ENCODE data around the gene TMEM272. TPM values are rescaled to one million over a fixed set of nuclear protein-coding genes. Genes with fewer than 3 reads are reported as not detected.

TMEM272 gene
- total RNA-seq, 4 donors from 2014 or later: not detected

DNA sequence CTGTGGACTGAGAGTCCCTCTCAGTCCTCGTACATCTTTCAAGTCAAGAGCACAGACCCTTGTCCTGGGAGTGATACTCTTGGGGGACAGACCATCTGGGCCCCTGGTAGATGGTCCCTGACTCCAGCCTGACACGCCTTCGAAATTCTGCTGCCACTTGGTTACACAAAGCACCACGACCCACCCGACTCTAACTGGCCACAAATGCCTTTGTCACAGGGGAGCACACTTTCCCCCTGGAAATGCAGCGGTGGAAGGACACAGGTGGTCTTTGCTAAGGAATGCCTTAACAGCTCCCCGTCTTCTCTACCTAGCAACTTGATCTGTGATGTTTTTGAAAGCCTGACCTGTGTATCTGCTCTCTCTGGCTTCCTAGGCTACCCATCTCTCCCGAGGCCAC lies 27.3 kb downstream of the TMEM272 start:
- TF ChIP-seq, protein P1, sequence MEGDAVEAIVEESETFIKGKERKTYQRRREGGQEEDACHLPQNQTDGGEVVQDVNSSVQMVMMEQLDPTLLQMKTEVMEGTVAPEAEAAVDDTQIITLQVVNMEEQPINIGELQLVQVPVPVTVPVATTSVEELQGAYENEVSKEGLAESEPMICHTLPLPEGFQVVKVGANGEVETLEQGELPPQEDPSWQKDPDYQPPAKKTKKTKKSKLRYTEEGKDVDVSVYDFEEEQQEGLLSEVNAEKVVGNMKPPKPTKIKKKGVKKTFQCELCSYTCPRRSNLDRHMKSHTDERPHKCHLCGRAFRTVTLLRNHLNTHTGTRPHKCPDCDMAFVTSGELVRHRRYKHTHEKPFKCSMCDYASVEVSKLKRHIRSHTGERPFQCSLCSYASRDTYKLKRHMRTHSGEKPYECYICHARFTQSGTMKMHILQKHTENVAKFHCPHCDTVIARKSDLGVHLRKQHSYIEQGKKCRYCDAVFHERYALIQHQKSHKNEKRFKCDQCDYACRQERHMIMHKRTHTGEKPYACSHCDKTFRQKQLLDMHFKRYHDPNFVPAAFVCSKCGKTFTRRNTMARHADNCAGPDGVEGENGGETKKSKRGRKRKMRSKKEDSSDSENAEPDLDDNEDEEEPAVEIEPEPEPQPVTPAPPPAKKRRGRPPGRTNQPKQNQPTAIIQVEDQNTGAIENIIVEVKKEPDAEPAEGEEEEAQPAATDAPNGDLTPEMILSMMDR (IDR thresholded peaks at IDR 0.05; ENCODE audit: low read depth): no peak

DNA sequence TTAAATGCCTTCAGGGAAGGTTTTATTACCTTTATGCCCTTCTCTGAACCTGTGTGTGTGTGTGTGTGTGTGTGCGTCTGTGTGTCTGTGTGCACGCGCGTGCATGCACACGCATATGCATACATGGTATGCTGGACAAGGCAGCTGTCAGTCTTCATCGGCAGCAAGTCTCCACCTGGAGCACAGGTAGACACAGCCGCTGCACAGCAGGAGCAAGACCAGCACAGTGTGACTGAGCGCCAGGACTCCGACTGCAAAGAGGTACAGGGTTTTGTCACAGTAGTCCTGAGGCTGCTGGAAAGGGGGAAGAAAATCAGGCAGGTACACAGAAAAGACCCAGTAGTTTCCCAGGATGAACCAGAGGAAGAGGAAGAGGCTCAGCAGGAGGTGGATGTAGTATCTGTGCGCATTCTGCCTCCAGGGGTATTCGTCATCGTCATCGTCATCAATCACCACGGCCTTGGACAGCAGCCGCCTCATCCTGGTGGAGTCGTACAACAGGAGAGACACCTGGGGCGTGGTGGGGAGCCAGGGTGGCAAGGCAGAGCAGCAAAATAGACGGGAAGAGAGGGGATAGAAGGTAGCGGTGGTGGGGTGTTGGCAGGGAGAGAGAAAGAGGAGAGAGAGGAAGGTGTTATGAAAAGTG lies 28.2 kb downstream of the TMEM272 start:
- TF ChIP-seq, protein P1 (IDR thresholded peaks at IDR 0.05; ENCODE audit: low read depth): no peak

DNA sequence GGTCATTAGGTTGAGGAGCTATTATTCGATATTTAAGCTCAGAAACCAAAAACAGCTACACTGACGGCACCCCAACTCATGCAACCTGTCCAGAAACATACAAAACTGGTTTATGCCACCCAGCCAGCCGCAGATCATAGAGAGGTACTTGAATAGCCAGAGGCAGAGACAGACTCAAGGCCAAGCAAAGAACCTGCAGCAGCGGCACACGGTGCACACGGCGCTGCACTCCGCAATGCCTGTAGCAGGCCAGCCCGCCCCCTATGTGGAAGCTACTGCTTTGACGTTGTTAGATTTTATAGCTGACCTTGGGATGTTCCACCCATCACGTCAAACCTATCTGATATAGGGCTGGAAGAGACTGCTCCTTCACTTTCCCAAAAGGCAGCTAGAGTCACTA lies 29.1 kb downstream of the TMEM272 start:
- TF ChIP-seq, protein P1 (IDR thresholded peaks at IDR 0.05; ENCODE audit: low read depth): no peak

DNA sequence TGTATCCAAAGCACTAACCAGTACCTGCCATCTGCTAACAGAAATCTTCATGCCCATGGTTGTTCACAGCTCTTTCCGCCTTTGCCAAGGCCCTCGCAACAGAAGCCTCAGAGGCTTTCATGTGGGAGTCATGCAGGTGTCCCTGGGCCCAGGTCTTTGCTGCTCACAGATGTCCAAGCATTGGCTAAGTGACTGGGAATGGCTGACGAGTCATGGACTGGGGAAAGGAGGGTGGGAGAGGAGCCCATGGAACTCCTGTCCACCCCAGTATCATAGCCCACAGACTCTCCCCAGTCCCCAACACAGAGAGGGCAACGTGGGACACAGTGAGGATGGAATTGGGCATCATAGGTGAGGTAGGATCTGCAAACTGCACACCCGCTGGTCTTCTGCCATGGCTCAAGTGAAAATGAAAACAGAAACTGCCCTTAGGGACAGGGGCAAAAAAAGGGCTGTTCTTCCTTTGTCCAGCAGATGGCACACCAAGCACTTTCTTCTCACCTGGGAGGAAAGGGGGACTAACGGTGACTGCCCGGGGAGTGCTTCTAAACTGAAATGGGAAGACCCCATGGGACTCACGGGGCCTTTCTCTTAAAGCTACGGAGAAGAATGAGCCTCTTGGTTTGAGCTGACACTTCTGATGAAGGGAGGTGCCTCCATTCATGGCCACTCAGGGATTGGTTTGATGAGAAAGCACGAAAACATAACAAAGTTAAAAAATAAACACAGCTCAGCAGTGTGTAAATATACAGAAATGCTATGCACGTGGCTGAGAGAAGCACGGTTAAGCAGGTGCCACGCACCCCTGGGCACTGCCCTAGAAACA lies 29.9 kb downstream of the TMEM272 start:
- TF ChIP-seq, protein P1 (IDR thresholded peaks at IDR 0.05; ENCODE audit: low read depth): no peak

DNA sequence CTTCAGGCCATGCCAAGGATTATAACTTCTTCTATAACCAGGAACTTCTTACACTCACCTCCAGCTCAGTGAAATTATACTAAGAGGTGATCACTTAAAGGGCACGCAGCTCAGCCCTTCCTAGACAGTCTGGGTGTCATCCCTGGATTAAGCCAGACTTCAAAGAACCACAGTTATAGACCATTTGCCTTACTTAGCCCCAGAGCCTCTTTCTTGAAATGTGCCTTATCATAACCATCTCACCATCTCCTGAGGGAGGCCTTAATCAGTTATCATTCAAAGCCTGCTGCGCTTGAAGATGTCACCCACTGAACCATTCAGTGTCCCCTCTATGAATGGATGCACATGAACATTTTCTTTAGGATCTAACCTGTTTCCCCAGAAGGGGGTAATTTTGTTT lies 30.9 kb downstream of the TMEM272 start:
- TF ChIP-seq, protein P1 (IDR thresholded peaks at IDR 0.05; ENCODE audit: low read depth): no peak

DNA sequence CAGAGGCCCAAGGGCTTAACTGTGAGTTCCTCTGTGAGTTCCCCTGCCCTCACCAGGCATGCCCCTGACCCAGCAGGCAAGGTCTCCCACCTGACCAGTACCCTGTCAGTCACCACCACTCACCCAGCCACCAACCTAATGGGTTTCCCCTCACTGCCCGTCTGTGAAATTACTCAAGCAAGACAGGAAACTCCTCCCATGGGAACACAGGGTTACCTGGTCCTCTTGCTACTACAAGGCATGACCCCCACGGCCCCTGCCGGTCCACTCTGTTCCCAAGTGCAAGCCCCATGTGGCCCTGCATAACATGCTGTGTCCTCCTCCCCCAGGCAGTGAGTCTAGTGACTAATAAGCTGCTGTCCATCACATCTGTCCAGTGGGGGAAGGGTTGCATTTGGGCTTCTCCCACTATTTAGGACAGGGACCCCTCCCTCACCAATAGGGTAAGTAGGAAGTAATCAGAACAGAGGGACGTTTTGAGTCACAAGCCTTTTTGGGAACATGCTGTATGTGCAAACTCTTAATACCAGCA lies 33.0 kb downstream of the TMEM272 start:
- TF ChIP-seq, protein P1 (IDR thresholded peaks at IDR 0.05; ENCODE audit: low read depth): no peak

DNA sequence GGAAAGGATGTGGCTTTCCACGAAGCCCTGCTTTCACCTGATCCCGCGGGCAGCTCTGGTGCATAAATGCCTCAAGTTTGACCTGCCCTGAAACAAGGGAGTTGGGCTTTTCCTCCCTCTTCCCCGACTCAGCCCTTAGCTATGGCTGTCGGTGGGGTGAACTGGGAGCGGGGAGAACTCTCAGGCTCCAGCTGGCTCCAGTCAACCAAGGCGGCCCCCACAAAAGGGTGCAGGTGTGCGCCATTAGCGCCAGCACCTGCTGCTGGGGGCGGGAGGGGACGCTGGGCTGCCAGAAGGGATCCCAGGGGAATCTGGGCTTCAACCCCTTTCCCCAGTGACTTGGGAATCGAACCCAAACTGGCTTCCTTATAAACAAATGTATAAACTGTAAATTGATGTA lies 33.9 kb downstream of the TMEM272 start:
- TF ChIP-seq, protein P1 (IDR thresholded peaks at IDR 0.05; ENCODE audit: low read depth): no peak

Data from subcutaneous adipose tissue (tissue), 4 donors.